ENCODE data around the gene DNAJA4.

The DNAJA4 gene

DNA sequence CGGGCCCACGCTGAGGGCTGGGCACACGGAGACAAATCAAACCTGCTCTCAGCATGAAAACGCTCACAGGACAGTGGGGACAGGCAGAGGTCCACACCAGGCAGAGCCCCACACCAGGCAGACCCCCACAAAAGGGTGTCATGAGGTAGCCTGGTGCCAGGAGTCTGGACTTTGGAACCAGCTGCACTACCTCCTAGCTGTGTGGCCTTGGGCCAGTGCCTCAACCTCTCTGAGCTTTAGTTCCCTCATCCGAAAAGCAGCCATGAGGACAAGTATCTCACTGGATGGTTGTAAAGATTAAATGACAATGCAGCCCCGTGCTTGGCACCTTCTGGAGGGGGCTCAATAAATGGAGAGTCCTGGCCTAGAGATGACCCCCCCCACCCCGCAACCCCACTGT lies 59.3 kb downstream of the DNAJA4 start:
- no peaks in the 10 kb centered on the region for H3K9me2 ChIP-seq (replicated peaks; ENCODE audit: low read depth, low read length)
- H3K36me3 ChIP-seq (ENCODE audit: insufficient read depth, low read length): no peaks in the 10 kb centered on the region
- no peaks in the 10 kb centered on the region for H3F3A ChIP-seq (ENCODE audit: low read depth)
- H3K4me1 ChIP-seq (ENCODE audit: insufficient read depth, low read length, poor library complexity, severe bottlenecking): no peaks in the 10 kb centered on the region
- no peaks in the 10 kb centered on the region for H3K9me3 ChIP-seq (ENCODE audit: insufficient read depth, low read depth, low read length)
- no peaks in the 10 kb centered on the region for H4K20me1 ChIP-seq (ENCODE audit: insufficient read depth, low read length, poor library complexity, severe bottlenecking)
- H3K9ac ChIP-seq (ENCODE audit: low read depth, low read length, poor library complexity, severe bottlenecking): no peak overlapping the region
- no peak overlapping the region for H3K4me3 ChIP-seq (ENCODE audit: low read length, poor library complexity, severe bottlenecking)
- H3K79me2 ChIP-seq (ENCODE audit: insufficient read depth, low read length): no peaks in the 10 kb centered on the region
- H3K4me2 ChIP-seq (ENCODE audit: low read depth, low read length, poor library complexity, severe bottlenecking): no peak overlapping the region
- TF ChIP-seq EZH2phosphoT487 (IDR thresholded peaks at IDR 0.05; ENCODE audit: borderline replicate concordance): no peak
- TF ChIP-seq CTCF (conservative IDR thresholded peaks at IDR 0.05; ENCODE audit: low read length): no peak
- H3K27me3 ChIP-seq (ENCODE audit: insufficient read depth, low read length, poor library complexity, severe bottlenecking): no peaks in the 10 kb centered on the region
- H2AFZ ChIP-seq (ENCODE audit: low read length): no peak overlapping the region

DNA sequence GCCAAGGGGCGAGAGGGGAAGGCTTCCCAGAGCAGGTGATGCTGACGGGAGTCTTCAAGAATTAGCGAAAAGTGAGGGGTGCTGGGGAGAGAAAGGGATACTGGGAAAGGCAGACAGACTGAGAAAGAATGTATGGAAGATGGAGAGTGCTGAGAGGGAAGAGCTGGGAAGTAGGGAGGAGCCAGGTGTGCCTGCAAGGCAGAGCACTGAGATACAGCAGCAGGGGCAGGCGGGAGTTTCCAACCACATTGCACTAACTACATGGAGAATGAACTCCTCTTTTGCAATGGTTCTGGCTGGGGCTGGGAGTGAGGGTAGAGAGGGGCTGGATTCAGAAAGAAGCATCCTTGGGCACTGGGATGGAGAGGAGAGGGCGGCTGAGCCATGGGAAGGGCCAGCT lies 59.8 kb downstream of the DNAJA4 start:
- H3K79me2 ChIP-seq (ENCODE audit: insufficient read depth, low read length): no peaks in the 10 kb centered on the region
- H3K27me3 ChIP-seq (ENCODE audit: insufficient read depth, low read length, poor library complexity, severe bottlenecking): no peaks in the 10 kb centered on the region
- no peak overlapping the region for H3K4me2 ChIP-seq (ENCODE audit: low read depth, low read length, poor library complexity, severe bottlenecking)
- H3F3A ChIP-seq (ENCODE audit: low read depth): no peaks in the 10 kb centered on the region
- H3K4me3 ChIP-seq (ENCODE audit: low read length, poor library complexity, severe bottlenecking): no peak overlapping the region
- TF ChIP-seq EZH2phosphoT487 (IDR thresholded peaks at IDR 0.05; ENCODE audit: borderline replicate concordance) (no peak), CTCF (conservative IDR thresholded peaks at IDR 0.05; ENCODE audit: low read length) (no peak)
- H3K4me1 ChIP-seq (ENCODE audit: insufficient read depth, low read length, poor library complexity, severe bottlenecking): no peaks in the 10 kb centered on the region
- no peaks in the 10 kb centered on the region for H3K36me3 ChIP-seq (ENCODE audit: insufficient read depth, low read length)
- no peak overlapping the region for H2AFZ ChIP-seq (ENCODE audit: low read length)
- H3K9ac ChIP-seq (ENCODE audit: low read depth, low read length, poor library complexity, severe bottlenecking): no peak overlapping the region
- no peaks in the 10 kb centered on the region for H3K9me3 ChIP-seq (ENCODE audit: insufficient read depth, low read depth, low read length)
- H4K20me1 ChIP-seq (ENCODE audit: insufficient read depth, low read length, poor library complexity, severe bottlenecking): no peaks in the 10 kb centered on the region
- H3K9me2 ChIP-seq (replicated peaks; ENCODE audit: low read depth, low read length): no peaks in the 10 kb centered on the region

- H3K9ac ChIP-seq (ENCODE audit: low read depth, low read length, poor library complexity, severe bottlenecking): no peak overlapping the region
- no peak for TF ChIP-seq EZH2phosphoT487 (IDR thresholded peaks at IDR 0.05; ENCODE audit: borderline replicate concordance)
- no peak for TF ChIP-seq CTCF (conservative IDR thresholded peaks at IDR 0.05; ENCODE audit: low read length)
- H4K20me1 ChIP-seq (ENCODE audit: insufficient read depth, low read length, poor library complexity, severe bottlenecking): no peaks in the 10 kb centered on the region
- no peaks in the 10 kb centered on the region for H3F3A ChIP-seq (ENCODE audit: low read depth)
- H3K4me1 ChIP-seq (ENCODE audit: insufficient read depth, low read length, poor library complexity, severe bottlenecking): peaks cover 5% of the 10 kb centered on the region
- H3K79me2 ChIP-seq (ENCODE audit: insufficient read depth, low read length): no peaks in the 10 kb centered on the region
- H3K9me3 ChIP-seq (ENCODE audit: insufficient read depth, low read depth, low read length): no peaks in the 10 kb centered on the region
- no peaks in the 10 kb centered on the region for H3K9me2 ChIP-seq (replicated peaks; ENCODE audit: low read depth, low read length)
- no peak overlapping the region for H3K4me3 ChIP-seq (ENCODE audit: low read length, poor library complexity, severe bottlenecking)
- no peaks in the 10 kb centered on the region for H3K36me3 ChIP-seq (ENCODE audit: insufficient read depth, low read length)
- no peaks in the 10 kb centered on the region for H3K27me3 ChIP-seq (ENCODE audit: insufficient read depth, low read length, poor library complexity, severe bottlenecking)
- no peak overlapping the region for H3K4me2 ChIP-seq (ENCODE audit: low read depth, low read length, poor library complexity, severe bottlenecking)
- no peak overlapping the region for H2AFZ ChIP-seq (ENCODE audit: low read length)
These were observed 60.9 kb downstream of the DNAJA4 start for GRCh38 chr15:78325092-78325843.

Measured in Loucy (cell line).